Lower leg skin (tissue), 3 donors: ENCODE results near the gene MRPL42.

Experiments
- CTCF ChIP-seq, 3 donors: fragments of 450-650 bp; IDR thresholded peaks; one replicate each; pipeline ENCODE4 v1.5.1; 2016; ENCODE audit warnings: antibody characterized with exemption in 3 of 3, mild to moderate bottlenecking in 3 of 3, moderate library complexity in 2 of 3
- POLR2A ChIP-seq, 2 donors: fragments of 450-650 bp; IDR thresholded peaks; one replicate each; pipeline ENCODE4 v1.6.1; 2016 to 2017; ENCODE audit warnings: antibody characterized with exemption in 2 of 2, mild to moderate bottlenecking in 1 of 2, moderate library complexity in 1 of 2

- TF ChIP-seq CTCF (IDR thresholded peaks at IDR 0.05) (no peak), POLR2A (IDR thresholded peaks at IDR 0.05) (no peak)
Measured at GRCh38 chr12:93453633-93454032, 13.7 kb upstream of the MRPL42 start.
